HCT116 (cell line): ENCODE results near the gene SLC9C2. TPM values are rescaled to one million over a fixed set of nuclear protein-coding genes. Genes with fewer than 3 reads are reported as not detected.

Experiments
- ATAC-seq: fragments of 200-7000 bp; cut with Tn5 transposase; 2 replicates; pipeline ENCODE4 v1.9.1; 2020; ENCODE audit warnings: mild to moderate bottlenecking, moderate library complexity
- BruUV-seq: library from RNA; stranded (reverse); fragments of 400-500 nt; replicated peaks from 2 replicates; lab custom pipeline; 2021; lab: Mats Ljungman, UMichigan
- CTCF ChIA-PET: fragments of 300-600 bp; sonication (Branson Sonifier 250); formaldehyde crosslinking; loops from one replicate; lab custom pipeline; 2021; ENCODE audit warnings: antibody characterized with exemption; lab: Charles Lee
- POLR2A ChIA-PET: fragments of 300-600, 350-600 bp; sonication (Branson Sonifier 250); formaldehyde crosslinking; loops from one replicate; lab custom pipeline; 2021; ENCODE audit warnings: antibody characterized with exemption; lab: Charles Lee
- RAD21 ChIA-PET, 2 experiments: fragments of 300-600 bp; sonication (Branson Sonifier 250); formaldehyde crosslinking; loops; one replicate each; lab custom pipeline; 2023; ENCODE audit warnings: low total read pairs in 2 of 2; ENCODE audit not compliant: uncharacterized antibody in 2 of 2, unreplicated experiment in 2 of 2, low non-redundant PET in 1 of 2; lab: Charles Lee
- DNase-seq: peaks from one replicate; pipeline ENCODE4 v3.0.0-alpha.2; 2010; ENCODE audit warnings: low read depth, low spot score
- H2AFZ ChIP-seq: fragments of 200-600 bp; shearing (Covaris generic), sonication (generic); 2 replicates; pipeline ENCODE4 v1.6.1; 2017; ENCODE audit warnings: low read depth, mixed run types, mixed read lengths, antibody characterized with exemption, low read length; ENCODE audit not compliant: poor library complexity, severe bottlenecking
- H3K27ac ChIP-seq: 2 replicates; pipeline ENCODE4 v1.5.1; 2012; ENCODE audit warnings: low read depth, low read length
- H3K27me3 ChIP-seq: fragments of 200-600 bp; sonication (generic); 2 replicates; pipeline ENCODE4 v1.6.1; 2016; ENCODE audit warnings: mixed run types, low read length, mixed read lengths; ENCODE audit not compliant: insufficient read depth
- H3K36me3 ChIP-seq, 2 experiments: fragments of 200-500 bp in 1 of 2; fragments of 200-600 bp in 1 of 2; sonication (Bioruptor generic) in 1 of 2; sonication (generic) in 1 of 2; 2 replicates each; pipeline versions ENCODE4 v1.5.1 to v1.6.1; 2014 to 2016; ENCODE audit warnings: low read length in 2 of 2, inconsistent platforms in 1 of 2, mixed read lengths in 1 of 2, mixed run types in 1 of 2; ENCODE audit not compliant: insufficient read depth in 2 of 2, control insufficient read depth in 1 of 2
- H3K4me1 ChIP-seq, 2 experiments: fragments of 200-600 bp in 1 of 2; sonication (generic) in 1 of 2; 2 replicates each; pipeline versions ENCODE4 v1.5.1 to v1.6.1; 2012 to 2017; ENCODE audit warnings: low read length in 2 of 2, inconsistent platforms in 1 of 2, mild to moderate bottlenecking in 1 of 2, mixed read lengths in 1 of 2, mixed run types in 1 of 2, moderate library complexity in 1 of 2; ENCODE audit not compliant: insufficient read depth in 2 of 2, control insufficient read depth in 1 of 2
- H3K4me2 ChIP-seq: fragments of 200-600 bp; sonication (generic); 2 replicates; pipeline ENCODE4 v1.6.1; 2017; ENCODE audit warnings: mixed run types, low read length, mixed read lengths
- H3K4me3 ChIP-seq, 2 experiments: fragments of 200-600 bp in 1 of 2; sonication (generic) in 1 of 2; replicated peaks in 1 of 2; 2 replicates each; pipeline ENCODE4 v1.5.1; 2011 to 2016; ENCODE audit warnings: low read length in 2 of 2, control low read depth in 1 of 2, low read depth in 1 of 2, mild to moderate bottlenecking in 1 of 2, mixed read lengths in 1 of 2, mixed run types in 1 of 2
- H3K79me2 ChIP-seq: fragments of 200-600 bp; sonication (generic); 2 replicates; pipeline ENCODE4 v1.6.1; 2017; ENCODE audit warnings: mild to moderate bottlenecking, mixed run types, low read length, moderate library complexity, mixed read lengths; ENCODE audit not compliant: insufficient read depth
- H3K9ac ChIP-seq: fragments of 200-600 bp; sonication (generic); 2 replicates; pipeline ENCODE4 v1.6.1; 2016; ENCODE audit warnings: low read length, mixed read lengths
- H3K9me2 ChIP-seq: fragments of 200-600 bp; sonication (generic), shearing (Covaris generic); 2 replicates; pipeline ENCODE4 v1.6.1; 2017; ENCODE audit warnings: mixed run types, mild to moderate bottlenecking, moderate library complexity; ENCODE audit not compliant: insufficient read depth
- H3K9me3 ChIP-seq, 2 experiments: fragments of 200-500 bp in 1 of 2; fragments of 200-600 bp in 1 of 2; sonication (Bioruptor generic) in 1 of 2; sonication (generic) in 1 of 2; 2 replicates each; pipeline ENCODE4 v1.6.1; 2014 to 2017; ENCODE audit warnings: low read length in 2 of 2, mixed read lengths in 2 of 2, inconsistent platforms in 1 of 2, low read depth in 1 of 2, mild to moderate bottlenecking in 1 of 2, mixed run types in 1 of 2, moderate library complexity in 1 of 2; ENCODE audit not compliant: control insufficient read depth in 1 of 2, insufficient read depth in 1 of 2
- H4K20me1 ChIP-seq: fragments of 200-600 bp; sonication (generic), shearing (Covaris generic); 2 replicates; pipeline ENCODE4 v1.6.1; 2017; ENCODE audit warnings: mixed run types, mild to moderate bottlenecking, moderate library complexity; ENCODE audit not compliant: insufficient read depth
- ATF3 ChIP-seq: IDR thresholded peaks from 2 replicates; pipeline ENCODE4 v1.6.1; 2012
- CBX3 ChIP-seq: IDR thresholded peaks from 2 replicates; pipeline ENCODE4 v1.6.1; 2012; ENCODE audit warnings: low read depth
- CEBPB ChIP-seq: IDR thresholded peaks from 2 replicates; pipeline ENCODE4 v1.6.1; 2012; ENCODE audit warnings: low read depth
- CTCF ChIP-seq, 3 experiments: fragments of 200-600 bp in 1 of 3; sonication (generic) in 1 of 3; IDR thresholded peaks in 2 of 3; conservative IDR thresholded peaks in 1 of 3; 2 replicates each; pipeline ENCODE4 v1.5.1; 2012 to 2017; ENCODE audit warnings: low read depth in 2 of 3, low read length in 2 of 3, antibody characterized with exemption in 1 of 3, borderline replicate concordance in 1 of 3, control low read depth in 1 of 3, mild to moderate bottlenecking in 1 of 3, mixed read lengths in 1 of 3, mixed run types in 1 of 3, moderate library complexity in 1 of 3; ENCODE audit not compliant: insufficient read depth in 1 of 3
- ELF1 ChIP-seq: IDR thresholded peaks from 2 replicates; pipeline ENCODE4 v1.6.1; 2012; ENCODE audit warnings: low read depth, borderline replicate concordance
- EZH2 ChIP-seq: fragments of 200-600 bp; sonication (generic); IDR thresholded peaks from 2 replicates; pipeline ENCODE4 v1.6.1; 2017; ENCODE audit warnings: antibody characterized with exemption, mixed run types
- FOSL1 ChIP-seq: IDR thresholded peaks from 2 replicates; pipeline ENCODE4 v1.6.1; 2012; ENCODE audit warnings: low read depth
- POLR2A ChIP-seq: IDR thresholded peaks from 2 replicates; pipeline ENCODE4 v1.7.0; 2011; ENCODE audit warnings: borderline replicate concordance; ENCODE audit not compliant: insufficient read depth, insufficient read length; ENCODE audit errors: extremely low read depth
- POLR2AphosphoS5 ChIP-seq: IDR thresholded peaks from 2 replicates; pipeline ENCODE4 v1.6.1; 2011; ENCODE audit warnings: mild to moderate bottlenecking, low read depth, low read length, moderate library complexity
- RAD21 ChIP-seq: IDR thresholded peaks from 2 replicates; pipeline ENCODE4 v1.6.1; 2012; ENCODE audit warnings: low read depth, mild to moderate bottlenecking
- REST ChIP-seq: IDR thresholded peaks from 2 replicates; pipeline ENCODE4 v1.6.1; 2012; ENCODE audit warnings: low read depth
- SIN3A ChIP-seq: IDR thresholded peaks from 2 replicates; pipeline ENCODE4 v1.6.1; 2012; ENCODE audit warnings: low read depth
- SRF ChIP-seq: IDR thresholded peaks from 2 replicates; pipeline ENCODE4 v1.6.1; 2012; ENCODE audit warnings: low read depth
- TCF7L2 ChIP-seq: IDR thresholded peaks from 2 replicates; pipeline ENCODE4 v1.7.0; 2011; ENCODE audit warnings: borderline replicate concordance, inconsistent platforms; ENCODE audit not compliant: insufficient read depth, insufficient read length; ENCODE audit errors: extremely low read depth
- YY1 ChIP-seq: IDR thresholded peaks from 2 replicates; pipeline ENCODE4 v1.6.1; 2011; ENCODE audit warnings: low read length, low read depth, moderate library complexity, mild to moderate bottlenecking; ENCODE audit not compliant: insufficient replicate concordance; ENCODE audit errors: extremely low read depth
- ZBTB33 ChIP-seq: IDR thresholded peaks from 2 replicates; pipeline ENCODE4 v1.6.1; 2011; ENCODE audit warnings: mild to moderate bottlenecking, low read length, moderate library complexity; ENCODE audit not compliant: insufficient replicate concordance; ENCODE audit errors: extremely low read depth
- ZFX ChIP-seq: fragments of 450-650 bp; IDR thresholded peaks from 2 replicates; pipeline ENCODE4 v1.6.1; 2017
- ZNF274 ChIP-seq: fragments of 200-500 bp; sonication (Bioruptor generic); IDR thresholded peaks from 2 replicates; pipeline ENCODE4 v1.6.1; 2014; ENCODE audit warnings: mild to moderate bottlenecking, low read depth, low read length, inconsistent platforms
- intact Hi-C: fragments of 100-400 bp; cut with micrococcal nuclease; formaldehyde crosslinking; loops from 2 replicates; pipeline ENCODE4 v1.10.0; 2022
- total RNA-seq: library from RNA; stranded (reverse); gene quantifications from one replicate; pipeline ENCODE4 v1.2.1, GENCODE V29; 2021; ENCODE audit not compliant: unreplicated experiment

Gene SLC9C2
- total RNA-seq, 1 experiment from 2014 or later: not detected

GRCh38 chr1:173580658-173581057, 22.2 kb downstream of the SLC9C2 start:
- CTCF ChIA-PET: no interaction called here
- ATAC-seq (no peak), DNase-seq (no peak)
- Histone ChIP-seq H3K9me3 (no peaks in the 10 kb centered on the region), H3K4me2 (no peak overlapping the region), H3K27ac (no peak overlapping the region), H2AFZ (no peak overlapping the region), H3K79me2 (no peaks in the 10 kb centered on the region), H3K9ac (no peak overlapping the region), H4K20me1 (no peaks in the 10 kb centered on the region), H3K36me3 (no peaks in the 10 kb centered on the region), H3K4me1 (no peaks in the 10 kb centered on the region), H3K9me2 (no peaks in the 10 kb centered on the region), H3K27me3 (no peaks in the 10 kb centered on the region), H3K4me3 (no peak overlapping the region)
- RAD21 ChIA-PET: no interaction called here
- TF ChIP-seq ELF1 (no peak), REST (no peak), ATF3 (no peak), ZNF274 (no peak), SRF (no peak), CBX3 (no peak), ZBTB33 (no peak), FOSL1 (no peak), RAD21 (no peak), YY1 (no peak), CEBPB (no peak), SIN3A (no peak), EZH2 (no peak), POLR2A (no peak), ZFX (no peak), CTCF (IDR thresholded peaks at IDR 0.05 in 2 of 3, conservative IDR thresholded peaks at IDR 0.05 in 1 of 3; ENCODE audit: borderline replicate concordance in 1 of 3, insufficient read depth in 1 of 3, low read depth in 2 of 3, low read length in 2 of 3) (no peak), POLR2AphosphoS5 (no peak), TCF7L2 (no peak)
- intact Hi-C loops: no loop called here
- POLR2A ChIA-PET: no interaction called here
- BruUV-seq: no TSS peak
